Endothelial cell of umbilical vein (primary cell): ENCODE data around the gene MYO16. TPM values are rescaled to one million over a fixed set of nuclear protein-coding genes. Genes with fewer than 3 reads are reported as not detected.

Experiments
- BruUV-seq: library from RNA; stranded (reverse); fragments of 400-500 nt; replicated peaks from 2 replicates; lab custom pipeline; 2021; lab: Mats Ljungman, UMichigan
- CTCF ChIA-PET: fragments of 300-600, 350-600 bp; sonication (Branson Sonifier 250); formaldehyde crosslinking; loops from one replicate; lab custom pipeline; 2021; ENCODE audit warnings: antibody characterized with exemption, inconsistent platforms; lab: Charles Lee
- POLR2A ChIA-PET: fragments of 300-600, 350-600 bp; sonication (Branson Sonifier 250); formaldehyde crosslinking; loops from one replicate; lab custom pipeline; 2021; ENCODE audit warnings: antibody characterized with exemption, inconsistent platforms; lab: Charles Lee
- DNase-seq: peaks from one replicate; pipeline ENCODE4 v3.0.0-alpha.2; 2011; ENCODE audit warnings: low read depth, low spot score
- FAIRE-seq: peaks from 2 replicates; lab custom pipeline; 2011; peaks lifted over from hg19 to GRCh38; lab: Jason Lieb, UNC
- H2AFZ ChIP-seq: 2 replicates; pipeline ENCODE4 v1.6.0; 2012; ENCODE audit warnings: low read depth, low read length, control low read depth, inconsistent platforms
- H3K27ac ChIP-seq: 2 replicates; pipeline ENCODE4 v1.5.1; 2011; ENCODE audit warnings: low read depth, mild to moderate bottlenecking, control low read depth, low read length, moderate library complexity; ENCODE audit not compliant: insufficient read depth
- H3K27me3 ChIP-seq, 2 experiments: 2 replicates each; pipeline versions ENCODE4 v1.6.0 to v1.6.1; 2011; ENCODE audit warnings: low read length in 2 of 2, mixed read lengths in 1 of 2; ENCODE audit not compliant: control insufficient read depth in 2 of 2, insufficient read depth in 2 of 2
- H3K36me3 ChIP-seq, 2 experiments: 2 replicates in 1 of 2; 3 replicates in 1 of 2; pipeline ENCODE4 v1.5.1; 2011; ENCODE audit warnings: low read length in 2 of 2, mild to moderate bottlenecking in 1 of 2, moderate library complexity in 1 of 2; ENCODE audit not compliant: control insufficient read depth in 2 of 2, insufficient read depth in 2 of 2; ENCODE audit errors: extremely low read depth in 1 of 2
- H3K4me1 ChIP-seq: 3 replicates; pipeline ENCODE4 v1.5.1; 2011; ENCODE audit warnings: mild to moderate bottlenecking, low read length; ENCODE audit not compliant: control insufficient read depth, insufficient read depth; ENCODE audit errors: extremely low read depth
- H3K4me2 ChIP-seq: 2 replicates; pipeline ENCODE4 v1.6.1; 2011; ENCODE audit warnings: low read length, control low read depth, mixed read lengths; ENCODE audit not compliant: insufficient read depth
- H3K4me3 ChIP-seq, 3 experiments: fragments of 200-600 bp in 1 of 3; sonication (generic), shearing (Covaris generic) in 1 of 3; replicated peaks in 1 of 3; 2 replicates each; pipeline ENCODE4 v1.5.1; 2011 to 2016; ENCODE audit warnings: control low read depth in 3 of 3, low read length in 3 of 3, mild to moderate bottlenecking in 2 of 3, inconsistent platforms in 1 of 3, low read depth in 1 of 3, moderate library complexity in 1 of 3; ENCODE audit not compliant: insufficient read depth in 1 of 3
- H3K79me2 ChIP-seq: 2 replicates; pipeline ENCODE4 v1.6.0; 2012; ENCODE audit warnings: low read length, inconsistent platforms; ENCODE audit not compliant: control insufficient read depth, insufficient read depth
- H3K9ac ChIP-seq: replicated peaks from 2 replicates; pipeline ENCODE3; 2011; ENCODE audit warnings: low read length, control low read depth; ENCODE audit not compliant: insufficient read depth; ENCODE audit errors: extremely low read depth
- H3K9me1 ChIP-seq: replicated peaks from 3 replicates; pipeline ENCODE4 v1.6.0; 2011; ENCODE audit warnings: mild to moderate bottlenecking, low read length; ENCODE audit not compliant: control insufficient read depth, insufficient read depth; ENCODE audit errors: extremely low read depth
- H3K9me3 ChIP-seq: replicated peaks from 2 replicates; pipeline ENCODE4 v1.5.1; 2012; ENCODE audit warnings: low read length, inconsistent platforms; ENCODE audit not compliant: control insufficient read depth, insufficient read depth
- H4K20me1 ChIP-seq: replicated peaks from 2 replicates; pipeline ENCODE3; 2011; ENCODE audit warnings: mild to moderate bottlenecking, low read length; ENCODE audit not compliant: control insufficient read depth, insufficient read depth; ENCODE audit errors: extremely low read depth
- EZH2 ChIP-seq: IDR thresholded peaks from 2 replicates; pipeline ENCODE4 v1.6.1; 2012; ENCODE audit warnings: borderline replicate concordance, low read depth, mild to moderate bottlenecking, moderate library complexity, low read length, inconsistent platforms; ENCODE audit not compliant: severe bottlenecking
- FOS ChIP-seq: IDR thresholded peaks from 2 replicates; pipeline ENCODE4 v1.6.1; 2011; ENCODE audit warnings: mild to moderate bottlenecking, low read length, moderate library complexity, borderline replicate concordance; ENCODE audit not compliant: insufficient read depth
- GATA2 ChIP-seq: IDR thresholded peaks from 2 replicates; pipeline ENCODE4 v1.7.0; 2011; ENCODE audit warnings: low read depth, mild to moderate bottlenecking, moderate library complexity, mixed read lengths, low read length; ENCODE audit not compliant: insufficient read length, insufficient read depth
- JUN ChIP-seq: IDR thresholded peaks from 2 replicates; pipeline ENCODE4 v1.6.1; 2011; ENCODE audit warnings: borderline replicate concordance, low read depth; ENCODE audit not compliant: insufficient read length, insufficient read depth
- MAX ChIP-seq: IDR thresholded peaks from 2 replicates; pipeline ENCODE4 v1.6.1; 2011; ENCODE audit not compliant: insufficient read depth, insufficient read length
- MYC ChIP-seq: IDR thresholded peaks from one replicate; pipeline ENCODE4 v1.6.1; 2011; ENCODE audit warnings: mild to moderate bottlenecking, low read depth, low read length
- POLR2A ChIP-seq: IDR thresholded peaks from 2 replicates; pipeline ENCODE4 v1.6.1; 2012; ENCODE audit warnings: low read depth, mild to moderate bottlenecking, control low read depth, low read length
- POLR2AphosphoS5 ChIP-seq: IDR thresholded peaks from 2 replicates; pipeline ENCODE4 v1.6.1; 2012; ENCODE audit warnings: low read depth, mild to moderate bottlenecking, control low read depth, low read length, moderate library complexity; ENCODE audit not compliant: insufficient read depth
- dilution Hi-C: fragments of 300-500 bp; cut with MboI; formaldehyde crosslinking; loops from one replicate; pipeline ENCODE4 v1.15.0; 2019; ENCODE audit warnings: low sequenced_read_pairs; ENCODE audit not compliant: extremely low pct_ligation_motif_present
- intact Hi-C: fragments of 100-400 bp; cut with micrococcal nuclease; formaldehyde crosslinking; loops from one replicate; pipeline ENCODE4 v1.10.0; 2022
- polyA plus RNA-seq, 4 experiments: library from polyadenylated mRNA; depleted of rRNA in 3 of 4; stranded (reverse) in 3 of 4; unstranded in 1 of 4; fragments of >200 nt; gene quantifications; 2 replicates each; pipeline versions ENCODE4 v1.2.1 to v1.2.3, GENCODE V29; 2011 to 2012; ENCODE audit warnings: missing spikeins in 1 of 4
- total RNA-seq: library from RNA; stranded (reverse); gene quantifications from 2 replicates; pipeline ENCODE4 v1.2.3, GENCODE V29; 2021
- TF ChIP-seq, protein P1 (sequence below), 2 donors: IDR thresholded peaks; 1 replicate in 1 of 2; 2 replicates in 1 of 2; pipeline ENCODE4 v1.5.1; 2011; ENCODE audit warnings: low read length in 2 of 2, mild to moderate bottlenecking in 2 of 2, moderate library complexity in 2 of 2, control low read depth in 1 of 2, inconsistent platforms in 1 of 2, low read depth in 1 of 2; ENCODE audit not compliant: insufficient read depth in 1 of 2; ENCODE audit errors: extremely low read depth in 1 of 2

The MYO16 gene
- total and polyA plus RNA-seq, 2 donors (not counting 3 experiments of a cell fraction or from before 2014, with no cell fraction given) = 0.03 to 0.04 TPM

- H3K4me2 ChIP-seq = no peak overlapping the region
- H4K20me1 ChIP-seq = no peaks in the 10 kb centered on the region
- POLR2A ChIA-PET = no interaction called here
- FAIRE-seq = no peak
- H3K79me2 ChIP-seq = no peaks in the 10 kb centered on the region
- TF ChIP-seq EZH2 (no peak), JUN (no peak), MYC (no peak), MAX (no peak), FOS (no peak), POLR2A (no peak), GATA2 (no peak), POLR2AphosphoS5 (no peak)
- TF ChIP-seq, protein P1, sequence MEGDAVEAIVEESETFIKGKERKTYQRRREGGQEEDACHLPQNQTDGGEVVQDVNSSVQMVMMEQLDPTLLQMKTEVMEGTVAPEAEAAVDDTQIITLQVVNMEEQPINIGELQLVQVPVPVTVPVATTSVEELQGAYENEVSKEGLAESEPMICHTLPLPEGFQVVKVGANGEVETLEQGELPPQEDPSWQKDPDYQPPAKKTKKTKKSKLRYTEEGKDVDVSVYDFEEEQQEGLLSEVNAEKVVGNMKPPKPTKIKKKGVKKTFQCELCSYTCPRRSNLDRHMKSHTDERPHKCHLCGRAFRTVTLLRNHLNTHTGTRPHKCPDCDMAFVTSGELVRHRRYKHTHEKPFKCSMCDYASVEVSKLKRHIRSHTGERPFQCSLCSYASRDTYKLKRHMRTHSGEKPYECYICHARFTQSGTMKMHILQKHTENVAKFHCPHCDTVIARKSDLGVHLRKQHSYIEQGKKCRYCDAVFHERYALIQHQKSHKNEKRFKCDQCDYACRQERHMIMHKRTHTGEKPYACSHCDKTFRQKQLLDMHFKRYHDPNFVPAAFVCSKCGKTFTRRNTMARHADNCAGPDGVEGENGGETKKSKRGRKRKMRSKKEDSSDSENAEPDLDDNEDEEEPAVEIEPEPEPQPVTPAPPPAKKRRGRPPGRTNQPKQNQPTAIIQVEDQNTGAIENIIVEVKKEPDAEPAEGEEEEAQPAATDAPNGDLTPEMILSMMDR (IDR thresholded peaks at IDR 0.05; ENCODE audit: extremely low read depth in 1 of 2, insufficient read depth in 1 of 2, low read depth in 1 of 2, low read length in 2 of 2) = no peak
- H3K27me3 ChIP-seq = no peaks in the 10 kb centered on the region
- H3K4me1 ChIP-seq = no peaks in the 10 kb centered on the region
- DNase-seq = no peak
- intact Hi-C loops (no loop called here), dilution Hi-C loops (no loop called here)
- no peak overlapping the region for H2AFZ ChIP-seq
- BruUV-seq = no TSS peak
- no peak overlapping the region for H3K9ac ChIP-seq
- CTCF ChIA-PET = no interaction called here
- H3K27ac ChIP-seq = no peak overlapping the region
- peaks cover 6% of the 10 kb centered on the region for H3K9me3 ChIP-seq
- H3K9me1 ChIP-seq = no peaks in the 10 kb centered on the region
- no peaks in the 10 kb centered on the region for H3K36me3 ChIP-seq
- no peak overlapping the region for H3K4me3 ChIP-seq
Observed at GRCh38 chr13:108676620-108677019, 47.2 kb downstream of the MYO16 start.
